ENCODE measurements around the gene C16orf87. TPM values are rescaled to one million over a fixed set of nuclear protein-coding genes. Genes with fewer than 3 reads are reported as not detected.

The C16orf87 gene, protein sequence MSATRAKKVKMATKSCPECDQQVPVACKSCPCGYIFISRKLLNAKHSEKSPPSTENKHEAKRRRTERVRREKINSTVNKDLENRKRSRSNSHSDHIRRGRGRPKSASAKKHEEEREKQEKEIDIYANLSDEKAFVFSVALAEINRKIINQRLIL
- 5.3 to 7.9 TPM (median 6.6 TPM) in 5 replicates for total RNA-seq (2022; extraction: Qiagen RNA extraction)

DNA sequence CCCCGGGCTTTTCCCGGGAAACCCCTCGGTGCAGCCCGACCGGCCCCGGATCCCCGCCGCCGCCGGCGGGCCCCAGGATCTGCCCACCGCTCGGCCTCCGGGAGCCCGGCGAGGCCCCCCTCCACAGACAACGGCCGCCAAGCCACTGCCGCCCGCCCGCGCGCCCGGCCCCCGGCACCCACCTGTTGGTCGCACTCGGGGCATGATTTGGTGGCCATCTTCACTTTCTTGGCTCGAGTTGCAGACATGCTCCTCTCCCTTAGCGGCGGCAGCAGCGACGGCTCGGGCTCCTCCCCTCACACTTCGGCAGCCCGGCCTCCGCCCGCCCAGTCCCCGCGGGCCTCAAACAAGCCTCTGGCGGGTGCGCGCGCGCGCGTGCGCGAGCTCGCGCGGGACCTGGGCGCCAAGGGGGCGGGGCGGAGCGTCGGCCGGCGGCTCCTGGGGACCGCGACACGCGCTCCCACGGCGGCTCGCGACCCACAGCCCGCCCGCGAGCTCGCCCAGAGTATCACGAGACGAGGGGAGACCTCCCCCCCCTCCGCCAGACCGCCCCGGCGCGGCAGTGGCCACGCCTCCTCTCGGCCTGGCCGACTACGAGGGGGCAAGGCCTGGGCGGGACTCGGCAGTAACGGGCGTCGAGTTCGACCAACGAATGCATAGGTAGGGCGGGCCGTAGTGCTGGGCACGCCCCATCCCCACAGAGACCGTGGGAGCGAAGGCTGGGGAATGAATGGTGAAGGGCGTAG is at the start of gene C16orf87:
Gene C16orf87, minus strand, starts transcription at position 279 of the 746 bp plus-strand sequence. Its CDS starts 31 bp downstream, at position 248.

DNA sequence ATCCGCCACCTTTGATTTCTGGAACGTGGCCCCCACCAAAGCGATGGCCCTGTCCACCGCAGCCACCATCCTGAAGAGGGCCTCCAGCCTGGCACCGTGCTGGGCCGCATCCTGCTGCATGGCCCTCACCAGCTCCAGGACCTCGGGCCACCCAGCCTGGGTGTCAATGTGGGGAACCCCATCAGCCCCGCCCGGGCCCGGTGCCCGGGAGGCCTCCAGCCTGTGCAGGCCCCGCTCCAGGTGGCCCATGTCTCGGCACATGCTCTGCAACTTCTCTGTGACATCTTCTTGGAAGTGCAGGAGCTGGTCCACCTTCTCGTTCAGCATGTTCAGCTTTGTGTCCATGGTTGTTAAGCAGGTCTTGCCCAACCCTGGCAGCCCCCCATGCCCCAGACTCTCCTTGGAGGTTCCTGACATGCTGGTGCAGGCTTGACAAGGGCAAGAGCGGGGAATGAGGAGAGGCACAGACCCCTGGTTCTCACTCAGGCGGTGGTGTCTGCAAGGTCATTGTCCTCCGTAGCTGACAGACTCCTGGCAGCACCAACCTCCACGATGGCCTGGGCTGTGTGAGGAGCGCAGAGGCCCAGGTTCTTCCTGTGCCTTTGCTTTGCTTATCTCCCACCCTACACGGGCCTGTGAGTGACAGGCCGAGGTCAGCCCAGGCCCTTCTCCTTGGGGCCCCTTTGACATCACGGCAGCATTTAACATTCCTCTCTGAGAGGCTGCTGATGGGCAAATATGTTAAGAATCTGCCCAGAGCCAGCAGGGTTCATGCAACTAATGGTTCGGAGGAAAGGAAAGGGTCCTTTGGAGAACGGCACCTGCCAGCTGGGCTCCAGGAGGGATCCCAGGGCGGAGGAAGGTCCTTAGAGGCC is 83.0 kb downstream of the C16orf87 start, which contains the start of gene MYLK3:
Gene MYLK3, minus strand, starts transcription at position 568 of the 875 bp plus-strand sequence. Its CDS starts 151 bp downstream, at position 417.

Other genes starting within 250 kb of the C16orf87 start
- gene SHCBP1, start 209.8 kb downstream of the C16orf87 start, total RNA-seq (2022; extraction: Qiagen RNA extraction): 33.7 to 40.3 TPM (median 36.2 TPM) in 5 replicates
- gene VPS35, start 142.0 kb downstream of the C16orf87 start, total RNA-seq (2022; extraction: Qiagen RNA extraction): 75.3 to 95.0 TPM (median 84.5 TPM) in 5 replicates
- 35.3 to 43.0 TPM (median 41.6 TPM) in 5 replicates for gene ORC6, start 141.5 kb downstream of the C16orf87 start, total RNA-seq (2022; extraction: Qiagen RNA extraction)
- gene MYLK3, start 82.8 kb downstream of the C16orf87 start, total RNA-seq (2022; extraction: Qiagen RNA extraction): 0.02 to 0.09 TPM (median 0.03 TPM) in 4 of 5 replicates, not detected in the other
- 7.9 to 15.1 TPM (median 14.8 TPM) in 5 replicates for gene GPT2, start 53.2 kb upstream of the C16orf87 start, total RNA-seq (2022; extraction: Qiagen RNA extraction)
- gene DNAJA2, start 142.5 kb upstream of the C16orf87 start, total RNA-seq (2022; extraction: Qiagen RNA extraction): 69.7 to 75.5 TPM (median 73.4 TPM) in 5 replicates

Data from A549 treated with dexamethasone at 1 μM for 4 hours (cell line).